Breast epithelium (tissue), 3 donors: Measurements from ENCODE around the gene PASD1.
"Not testable (repeated sequence)": the region's sequence is repeated elsewhere in the genome, so short reads cannot be mapped to it uniquely, and the experiment has no call there.

Experiments used
- CTCF ChIP-seq, 3 donors: fragments of 450-650 bp; IDR thresholded peaks; one replicate each; pipeline ENCODE4 v1.5.1; 2016 to 2017; ENCODE audit warnings: antibody characterized with exemption in 3 of 3, mild to moderate bottlenecking in 3 of 3, moderate library complexity in 3 of 3
- POLR2A ChIP-seq: fragments of 450-650 bp; IDR thresholded peaks from one replicate; pipeline ENCODE4 v1.6.1; 2016; ENCODE audit warnings: antibody characterized with exemption, mild to moderate bottlenecking, moderate library complexity

- TF ChIP-seq CTCF (IDR thresholded peaks at IDR 0.05); POLR2A: not testable (repeated sequence)
Measured at GRCh38 chrX:151566872-151567271, 3.4 kb downstream of the PASD1 start.
